NCI-H2107 treated with DMSO at 0.1 percent for 48 hours (cell line): ENCODE measurements around the gene LRMDA.

Experiments used
- DNase-seq: peaks from one replicate; lab custom pipeline; 2025; ENCODE audit not compliant: unreplicated experiment; lab: John Stamatoyannopoulos, UW

The LRMDA gene

DNA sequence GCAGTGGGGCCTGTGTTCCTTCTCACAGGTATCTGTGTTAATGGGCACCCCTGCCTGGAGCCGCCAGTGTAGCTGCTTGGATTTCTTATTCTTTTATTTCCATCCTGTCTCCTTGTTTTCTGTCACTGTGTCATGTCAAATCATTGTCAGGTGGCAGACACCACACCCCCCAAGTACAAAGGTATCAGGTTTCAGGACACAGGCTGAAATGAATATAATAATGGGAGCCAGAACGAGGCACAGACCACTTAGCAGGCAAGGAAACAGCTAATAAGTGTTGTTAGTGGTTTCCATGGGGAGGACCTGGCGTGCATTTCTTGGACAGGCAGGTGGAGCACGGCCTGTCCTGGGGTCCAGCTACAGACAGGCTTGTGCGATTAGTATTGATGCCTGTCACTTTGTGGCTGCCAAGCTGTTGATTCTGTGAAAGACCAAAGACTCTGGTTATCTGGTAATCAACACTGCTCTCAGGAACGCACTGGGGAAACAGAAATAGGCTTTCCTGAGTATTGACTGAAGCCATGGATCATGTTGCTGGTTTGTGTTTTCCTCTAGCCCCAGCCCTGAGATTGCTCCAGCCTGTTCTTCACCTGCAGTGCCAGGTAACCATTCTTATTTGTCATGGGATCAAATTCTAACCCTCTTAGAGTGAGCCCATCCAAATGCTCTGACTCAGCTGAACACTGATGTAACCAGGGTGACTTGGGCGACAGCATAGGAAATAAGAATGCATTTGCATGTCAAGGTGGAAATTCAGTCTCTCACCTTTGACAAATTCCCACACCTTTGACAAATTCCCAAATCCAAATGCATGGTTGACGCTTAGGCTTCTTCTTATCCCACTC, 1002.0 kb downstream of the LRMDA start:
- DNase-seq: peak; percentile 90

DNA sequence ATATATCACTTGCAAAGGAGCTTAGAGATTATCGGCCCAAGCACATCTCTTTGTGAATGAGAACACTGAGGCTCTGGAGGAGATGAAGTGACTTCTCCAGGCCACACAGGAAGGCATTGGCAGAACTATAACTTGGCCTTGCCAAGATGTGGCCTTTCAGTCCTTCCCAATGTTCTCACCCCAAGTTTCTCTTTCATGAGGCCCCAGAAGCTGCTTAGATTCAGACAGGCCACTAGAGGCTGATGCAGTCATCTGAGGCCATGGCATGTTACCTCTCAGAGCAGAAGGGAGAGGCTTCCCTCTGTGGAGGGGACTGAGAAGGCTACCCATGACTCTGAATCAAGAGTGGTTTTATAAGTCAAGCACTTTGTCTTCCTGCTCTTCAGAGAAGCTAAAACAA, 1003.7 kb downstream of the LRMDA start:
- no peak for DNase-seq

DNA sequence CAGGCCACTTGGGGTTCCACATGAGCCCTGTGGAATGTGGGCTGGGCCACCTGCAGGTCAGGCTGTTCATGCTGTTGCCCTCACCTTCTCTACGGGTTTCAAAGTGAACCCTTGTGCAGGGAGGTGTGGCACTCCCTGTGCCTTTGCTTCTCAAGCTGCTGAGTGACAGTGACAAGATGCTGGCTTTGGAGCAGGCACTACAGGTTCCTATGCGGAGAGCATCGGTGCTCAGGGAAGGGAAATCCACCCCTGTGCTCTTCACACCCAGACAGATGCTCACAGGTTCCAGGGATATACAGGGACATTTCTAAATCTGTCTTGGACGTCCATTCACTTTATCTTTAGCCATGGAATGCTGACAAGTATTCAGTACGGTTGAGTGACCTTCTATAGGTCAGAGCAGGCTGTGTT, 1005.0 kb downstream of the LRMDA start:
- no peak for DNase-seq

DNA sequence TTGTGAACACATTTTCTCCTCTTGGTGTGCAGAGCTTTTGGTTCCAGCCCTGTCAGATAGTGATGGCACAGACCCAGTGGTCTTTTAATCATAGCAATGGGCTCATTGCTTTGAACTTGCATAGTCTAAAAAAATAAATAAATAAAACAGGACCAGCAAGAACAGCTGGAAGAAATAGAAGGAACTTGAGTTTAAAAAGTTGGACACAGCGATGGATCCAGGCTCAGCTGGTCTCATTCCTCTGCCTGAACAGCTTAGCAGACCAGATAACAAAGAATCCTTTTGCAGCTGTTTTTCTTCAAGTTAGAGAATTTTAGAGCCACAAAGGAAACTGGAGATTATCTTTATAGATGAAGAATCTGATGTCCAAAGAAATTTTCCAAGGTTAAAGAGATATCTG, 1005.6 kb downstream of the LRMDA start:
- no peak for DNase-seq

DNA sequence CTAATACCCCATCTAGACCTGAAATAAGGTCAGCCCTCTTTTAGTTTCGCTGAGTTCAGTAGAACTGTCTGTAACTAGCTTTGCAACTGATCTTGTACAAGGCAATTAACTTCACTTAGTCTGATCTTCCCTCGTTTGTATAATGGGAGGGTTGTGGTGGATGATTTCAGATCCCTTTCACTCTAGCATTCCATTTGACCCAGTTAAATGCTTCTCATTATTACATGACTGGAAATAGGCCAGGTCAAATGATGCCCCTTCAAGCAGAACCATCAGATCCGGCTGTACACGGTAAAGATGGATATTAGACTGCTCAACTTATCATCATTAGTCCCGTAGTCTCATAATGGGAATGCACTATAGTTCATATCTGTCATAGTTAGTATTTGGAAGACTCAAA, 1009.0 kb downstream of the LRMDA start:
- DNase-seq: no peak

DNA sequence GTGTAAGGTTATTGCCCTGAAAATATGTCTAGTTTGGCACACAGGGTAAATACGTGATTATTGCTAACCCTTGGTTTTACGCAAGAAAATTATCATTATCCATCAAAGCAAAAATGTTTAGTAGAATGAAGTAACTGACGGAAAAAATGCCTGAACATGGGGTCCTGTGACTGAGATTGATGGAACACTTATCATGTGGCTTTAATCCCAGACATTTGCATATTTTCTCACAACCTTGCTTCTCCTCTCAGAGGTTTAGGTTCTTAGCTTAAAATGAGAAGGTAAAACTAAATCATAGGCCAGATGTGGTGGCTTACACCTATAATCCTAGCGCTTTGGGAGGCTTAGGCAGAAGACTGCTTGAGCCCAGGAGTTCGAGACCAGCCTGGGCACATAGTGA, 1010.7 kb downstream of the LRMDA start:
- no peak for DNase-seq

DNA sequence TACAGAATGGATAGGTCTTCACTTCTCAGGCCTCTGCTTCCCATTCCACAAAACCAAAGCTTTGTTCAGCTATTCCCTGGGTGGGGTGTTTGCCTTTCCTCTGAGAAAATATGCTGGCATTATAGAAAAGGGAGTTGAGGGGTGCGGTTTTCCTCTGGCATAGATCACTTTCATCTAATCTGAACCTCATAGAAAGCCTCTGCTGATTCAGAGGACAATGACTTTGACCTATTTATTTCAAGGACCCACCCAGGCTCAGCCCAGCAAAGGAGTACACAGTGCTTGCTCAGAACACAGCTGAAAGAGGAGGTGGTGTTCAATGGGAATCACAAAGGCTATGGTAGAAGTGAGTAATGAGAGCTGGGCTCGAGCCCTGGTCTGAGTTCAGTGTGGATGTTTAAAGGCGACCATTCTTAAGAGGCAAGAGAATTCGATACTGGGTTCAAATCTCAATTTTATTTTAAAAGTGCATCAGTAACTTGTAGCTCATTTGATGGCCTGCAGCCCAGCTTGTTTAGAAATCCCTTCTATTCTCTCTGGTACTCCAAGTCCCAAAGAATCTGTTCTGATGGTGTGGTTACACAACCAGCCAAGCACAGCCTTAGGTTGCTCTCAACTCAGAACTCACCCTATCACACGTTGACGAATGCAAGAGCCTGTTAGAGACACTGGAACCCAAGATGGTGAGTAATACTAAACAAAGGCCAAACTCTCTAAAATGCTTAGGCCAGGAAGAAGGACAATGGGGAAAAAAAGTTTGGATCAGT, 1012.8 kb downstream of the LRMDA start:
- no peak for DNase-seq

DNA sequence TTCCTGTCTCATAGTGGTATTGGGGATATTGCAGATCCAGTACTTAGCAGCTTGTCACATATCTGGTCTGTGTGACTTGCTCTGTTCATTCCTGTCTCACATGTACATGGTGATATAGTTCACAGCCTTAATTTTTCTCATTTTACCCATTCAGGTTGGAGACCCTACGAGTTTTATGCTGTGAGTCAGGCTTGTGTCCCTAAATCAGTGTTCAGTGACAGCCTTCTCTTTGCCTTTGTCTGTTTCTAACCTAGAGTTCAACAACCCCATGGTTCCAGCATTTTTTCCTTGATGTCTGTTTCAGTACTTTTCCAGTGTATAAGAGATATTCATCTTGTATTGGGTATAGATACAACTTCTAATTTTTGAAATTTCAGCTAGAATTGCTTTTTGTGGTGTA, 1016.2 kb downstream of the LRMDA start:
- DNase-seq: no peak

DNA sequence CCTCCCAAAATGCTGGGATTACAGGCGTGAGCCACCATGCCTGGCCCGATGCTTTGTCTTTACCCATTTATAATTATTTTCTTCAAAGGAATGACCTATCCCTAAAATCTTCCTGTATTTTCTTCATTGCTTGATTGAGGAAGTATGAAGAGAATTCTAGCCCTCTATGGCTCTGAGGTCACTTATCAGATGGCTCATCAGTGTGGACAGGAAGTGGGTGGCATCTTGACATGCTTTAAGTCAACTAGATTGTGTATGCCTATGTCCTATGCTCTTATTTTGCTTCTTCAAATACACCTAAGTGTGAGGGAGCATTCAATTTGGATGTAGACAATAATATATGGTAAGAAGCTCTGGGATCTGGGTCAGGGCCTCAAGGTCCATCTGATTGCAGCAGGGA, 1020.5 kb downstream of the LRMDA start:
- no peak for DNase-seq

DNA sequence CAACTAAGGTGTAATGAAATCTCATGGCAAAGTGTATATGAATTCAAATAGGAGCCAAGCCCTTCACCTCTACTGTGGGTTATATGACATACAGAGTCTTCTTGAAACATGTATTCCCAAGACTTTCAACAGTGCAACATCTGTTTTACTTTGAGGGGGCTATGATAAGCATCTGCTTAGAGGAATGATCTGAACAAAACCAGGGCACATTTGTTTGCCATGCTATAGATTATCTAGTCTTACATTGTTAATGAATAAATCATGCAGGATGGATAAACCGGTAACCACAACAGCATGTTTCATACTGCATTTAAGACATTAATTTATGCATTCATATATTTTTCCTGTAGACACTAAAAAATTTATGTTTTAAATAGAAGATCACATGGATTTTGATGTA, 1021.9 kb downstream of the LRMDA start:
- DNase-seq: no peak

DNA sequence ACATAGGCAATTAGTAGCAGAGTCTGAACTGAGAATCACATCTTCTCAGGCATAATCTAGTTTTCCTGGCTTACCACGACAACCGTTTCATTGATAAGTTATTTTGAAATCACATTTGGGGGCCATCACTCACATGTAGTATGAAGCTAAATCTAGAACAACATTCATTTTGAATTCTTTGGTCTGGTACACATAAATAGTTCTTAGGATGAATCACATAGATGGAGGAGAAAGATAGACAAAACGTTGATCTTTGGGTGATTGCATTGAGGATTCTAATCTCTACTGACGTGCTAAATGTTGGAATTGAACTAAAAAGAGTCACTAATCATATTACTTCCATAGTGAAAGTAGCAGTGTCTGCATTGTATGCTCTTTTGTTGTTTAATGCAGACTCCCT, 1022.6 kb downstream of the LRMDA start:
- DNase-seq: no peak

DNA sequence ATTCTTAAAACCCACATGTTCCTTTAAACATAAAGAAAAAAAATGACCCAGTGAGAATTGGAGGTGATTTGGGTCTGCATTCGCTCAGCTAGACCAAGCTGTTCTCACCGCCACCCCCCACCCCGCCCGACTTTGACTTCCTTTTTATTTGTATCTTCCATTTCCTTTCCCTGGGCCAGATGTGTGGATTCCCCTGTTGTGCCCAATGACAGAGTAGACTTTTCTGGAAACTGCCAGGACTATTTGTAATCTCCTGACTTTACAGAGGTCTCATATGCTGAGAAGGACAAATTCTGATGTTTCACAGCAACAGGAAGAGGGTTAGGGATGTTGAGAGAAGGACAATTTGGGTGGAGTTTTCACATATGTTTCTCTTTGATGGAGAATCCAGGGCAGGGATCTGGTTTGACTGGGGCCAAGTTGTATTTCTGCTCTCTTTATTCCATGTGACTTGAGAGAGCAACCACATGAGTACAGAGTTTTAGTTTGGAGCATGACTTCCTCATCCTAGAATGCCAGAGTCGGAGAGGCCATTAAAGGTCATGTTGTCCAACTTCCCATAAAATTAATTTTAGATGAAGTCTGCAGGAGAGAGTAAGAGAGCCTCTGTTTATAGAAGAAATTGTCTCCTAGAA, 1023.2 kb downstream of the LRMDA start:
- DNase-seq: no peak

DNA sequence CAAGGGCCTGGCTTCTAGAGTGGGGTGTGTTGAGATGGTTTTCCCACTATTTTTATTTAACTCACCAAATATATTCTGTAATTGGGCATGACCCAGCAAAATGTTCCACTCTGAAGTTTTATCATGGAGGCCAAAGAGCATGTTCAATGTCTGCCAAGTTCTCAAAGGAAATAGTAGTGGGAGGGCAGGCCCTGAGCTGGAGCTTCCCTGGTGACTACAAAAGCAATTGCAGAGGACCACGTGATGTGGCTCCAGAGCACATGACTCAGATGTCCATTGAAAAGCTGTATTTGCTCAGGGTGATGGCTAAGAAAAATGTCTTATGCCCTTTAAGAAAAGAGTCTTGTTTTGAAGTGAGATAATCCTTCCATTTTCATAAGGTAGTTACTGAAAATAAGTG, 1024.8 kb downstream of the LRMDA start:
- no peak for DNase-seq

DNA sequence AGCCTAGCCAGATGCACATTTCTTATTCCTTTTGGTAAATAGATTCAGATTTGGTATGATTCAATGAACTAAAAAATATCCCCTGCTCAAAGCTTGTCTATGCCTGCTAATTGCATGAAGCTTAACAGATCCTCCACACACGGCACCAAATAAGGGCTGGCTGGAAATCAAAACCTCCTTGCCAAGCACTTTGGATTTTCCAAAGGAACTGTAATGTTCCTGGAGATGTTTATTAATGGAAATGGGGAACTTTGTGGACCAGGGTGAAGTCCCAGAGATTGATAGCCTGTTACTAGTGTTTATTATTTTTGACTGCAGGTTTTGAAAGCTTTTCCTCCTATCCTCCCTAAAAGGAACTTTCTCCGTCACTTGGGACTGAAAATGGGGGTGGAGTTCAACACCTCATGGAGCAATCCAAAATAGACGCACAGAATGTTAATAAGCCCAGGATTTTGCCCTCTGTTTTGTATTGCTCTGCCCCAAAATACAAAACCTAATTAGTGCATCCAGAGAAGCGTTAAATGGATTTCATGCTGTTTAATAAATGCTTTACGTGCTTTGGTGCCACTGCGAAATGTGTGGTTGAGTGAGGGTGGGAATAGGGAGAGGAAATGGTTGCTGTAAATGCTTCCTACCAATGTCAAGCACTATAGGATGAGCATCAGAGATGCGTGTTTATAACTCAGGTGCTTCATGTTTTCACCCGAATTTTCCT, 1027.7 kb downstream of the LRMDA start:
- no peak for DNase-seq

DNA sequence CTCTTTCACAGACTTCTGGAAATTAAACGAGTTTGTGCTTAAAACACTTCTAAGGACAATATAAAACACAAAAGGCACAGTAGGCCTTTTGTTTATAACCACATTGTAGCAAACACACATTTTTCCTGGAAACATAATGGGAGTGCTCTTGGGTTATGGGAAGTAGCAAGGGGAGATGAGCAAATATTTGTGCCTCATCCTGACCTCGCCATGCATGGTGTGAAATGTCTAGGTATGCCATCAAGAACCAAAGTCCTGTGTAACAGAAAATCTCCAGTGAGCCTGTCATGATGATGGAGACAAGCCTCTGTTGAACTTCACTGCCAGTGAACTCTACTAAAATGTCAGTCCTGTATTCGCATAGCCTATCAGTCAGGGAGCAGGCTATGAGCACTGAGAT, 1029.6 kb downstream of the LRMDA start:
- DNase-seq: no peak

DNA sequence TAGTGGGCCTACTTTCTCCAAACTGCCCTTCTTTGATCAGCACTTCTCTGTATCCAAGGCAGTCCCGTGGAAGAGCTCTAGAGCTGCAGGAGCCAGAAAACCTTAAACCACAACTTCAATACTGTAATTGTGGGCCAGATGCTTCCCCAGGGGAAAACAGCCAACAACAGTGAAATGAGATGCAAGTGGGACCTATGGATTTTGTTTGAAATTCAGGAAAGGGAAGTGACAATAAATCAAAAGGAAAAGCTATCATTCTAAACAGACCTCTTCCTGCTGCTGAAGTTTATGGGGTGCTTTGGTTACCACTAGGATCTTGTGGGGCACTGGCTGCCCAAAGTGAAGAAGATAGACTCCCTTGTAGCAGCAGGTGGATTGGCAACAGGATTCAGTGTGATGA, 1031.7 kb downstream of the LRMDA start:
- DNase-seq: peak; percentile 39

DNA sequence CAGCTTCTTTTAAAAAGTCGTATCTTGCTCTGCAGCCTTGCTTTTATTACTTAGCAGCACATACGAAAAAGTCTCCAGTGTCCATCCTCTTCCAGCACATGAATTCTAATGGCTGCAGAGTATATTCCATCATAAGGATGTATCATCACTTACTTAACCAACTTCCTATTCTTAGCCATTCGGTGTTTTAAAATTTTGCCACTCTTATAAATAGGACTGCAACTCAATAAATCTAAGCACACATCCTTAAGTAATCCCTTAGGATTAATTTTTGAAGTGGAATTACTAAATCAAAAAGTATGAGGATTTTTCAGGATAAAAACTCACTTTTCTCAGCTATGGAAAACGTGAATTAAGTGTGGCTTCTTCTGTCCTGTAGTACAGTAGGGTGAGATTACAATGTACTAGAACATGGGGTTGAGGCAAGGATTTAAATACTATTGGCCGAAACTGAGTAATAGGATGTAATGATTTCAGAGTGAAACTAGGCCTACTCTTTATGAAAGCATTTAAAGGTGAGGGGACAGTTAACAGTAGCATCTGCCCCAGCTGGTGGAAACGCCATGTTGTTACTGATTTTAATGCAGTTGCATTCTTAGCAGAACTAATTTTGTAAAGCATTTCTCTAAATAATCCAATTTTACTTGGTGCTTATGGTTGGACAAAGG, 1035.5 kb downstream of the LRMDA start:
- DNase-seq: no peak

DNA sequence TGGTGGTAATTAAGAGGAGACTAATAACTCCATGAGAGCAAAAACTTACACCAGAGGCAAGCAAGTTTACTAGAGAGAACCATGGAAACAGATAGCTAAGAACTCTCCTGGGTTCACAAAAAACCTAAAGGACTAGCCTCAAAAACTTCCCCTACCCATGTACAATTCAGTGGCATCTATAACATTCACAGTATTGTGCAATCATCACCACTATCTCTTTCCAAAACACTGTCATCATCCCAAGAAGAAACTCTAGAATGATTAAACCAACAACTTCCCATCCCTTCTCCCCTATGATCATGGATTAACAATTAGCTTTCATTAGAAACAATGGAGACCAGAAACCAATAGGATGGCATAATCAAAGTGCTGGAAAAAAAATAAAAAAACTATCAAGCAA, 1038.3 kb downstream of the LRMDA start:
- DNase-seq: no peak

DNA sequence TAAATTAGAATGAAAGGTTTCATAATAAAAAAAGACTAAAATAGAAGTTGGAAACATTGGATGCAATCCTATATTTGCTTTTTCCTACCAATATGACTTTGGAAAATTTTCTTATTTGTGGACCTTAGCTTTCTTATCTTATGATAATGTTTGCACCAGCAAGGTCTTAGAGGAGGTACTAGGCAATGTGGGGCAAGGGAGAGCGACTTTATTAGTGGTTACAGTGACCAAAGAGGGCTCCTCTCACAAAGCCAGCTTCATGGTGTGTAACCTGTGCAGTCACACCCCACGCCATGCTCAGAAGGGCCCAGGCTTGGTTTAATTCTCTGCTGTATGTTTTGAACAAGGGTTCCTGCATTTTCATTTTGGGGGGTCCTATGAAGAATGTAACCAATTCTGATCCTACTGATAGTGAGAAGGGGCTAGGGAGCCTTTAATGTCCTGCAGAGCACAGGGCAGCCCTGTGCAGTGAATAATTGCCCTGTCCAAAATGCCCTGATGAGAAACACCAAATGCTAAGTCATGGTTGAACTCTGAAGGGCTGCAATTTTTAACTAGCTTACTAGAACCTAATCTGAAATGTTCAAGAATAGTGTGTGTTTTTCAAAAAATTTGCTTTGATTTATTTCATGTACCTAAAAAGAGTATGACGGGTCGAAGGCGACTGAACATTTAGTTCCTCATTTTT, 1047.8 kb downstream of the LRMDA start:
- DNase-seq: no peak

DNA sequence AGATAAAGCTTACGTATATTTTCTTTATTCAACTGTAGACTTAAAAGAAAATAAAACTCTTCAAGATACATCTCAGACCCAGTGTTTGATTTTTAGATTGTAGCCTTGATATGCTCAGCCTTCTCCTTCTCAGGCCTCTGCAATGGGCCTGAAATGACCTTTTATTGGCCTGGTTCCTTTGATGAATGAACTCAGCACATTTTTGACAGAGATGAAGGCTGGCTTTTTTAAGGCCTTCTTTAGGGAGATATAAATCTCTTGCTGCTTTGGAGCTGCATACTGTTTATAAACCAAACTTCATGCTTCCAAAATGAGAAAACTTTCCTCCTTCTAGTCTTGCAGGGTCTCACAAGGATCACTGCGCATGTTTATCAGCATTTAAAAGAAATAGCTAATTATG, 1049.8 kb downstream of the LRMDA start:
- no peak for DNase-seq
